Smooth muscle cell of the brain vasculature (primary cell): ENCODE measurements around the gene EFNB2.

ENCODE experiments used
- DNase-seq: peaks from one replicate; pipeline ENCODE4 v3.0.0-alpha.2; 2012; ENCODE audit warnings: low read depth, low spot score

The EFNB2 gene

DNA sequence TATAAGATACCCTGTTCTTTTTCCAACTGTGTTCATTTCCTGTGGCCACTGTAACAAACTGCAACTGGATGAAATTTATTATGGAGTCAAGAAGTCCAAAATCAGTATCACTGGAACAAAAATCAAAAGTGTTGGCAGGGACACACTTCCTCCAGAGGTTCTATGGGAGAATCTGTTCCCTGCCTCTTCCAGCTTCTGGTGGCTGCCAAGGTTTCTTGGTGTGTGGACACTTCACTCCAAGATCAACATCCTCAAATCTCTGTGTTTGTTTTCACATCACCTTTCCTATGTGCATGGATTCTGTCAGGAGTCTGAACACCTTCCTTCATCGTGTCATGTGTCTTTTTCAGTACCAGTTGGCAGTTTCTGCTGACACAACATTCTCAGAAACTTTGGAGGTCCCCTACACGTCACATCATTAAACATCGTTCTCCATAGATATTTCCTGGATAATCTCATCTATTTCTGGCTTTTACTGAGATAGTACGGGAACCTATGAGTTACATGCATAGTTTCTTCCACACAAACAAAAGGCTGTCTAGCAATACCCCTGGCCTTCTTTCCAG is 15.2 kb upstream of the EFNB2 start:
- no peak for DNase-seq

DNA sequence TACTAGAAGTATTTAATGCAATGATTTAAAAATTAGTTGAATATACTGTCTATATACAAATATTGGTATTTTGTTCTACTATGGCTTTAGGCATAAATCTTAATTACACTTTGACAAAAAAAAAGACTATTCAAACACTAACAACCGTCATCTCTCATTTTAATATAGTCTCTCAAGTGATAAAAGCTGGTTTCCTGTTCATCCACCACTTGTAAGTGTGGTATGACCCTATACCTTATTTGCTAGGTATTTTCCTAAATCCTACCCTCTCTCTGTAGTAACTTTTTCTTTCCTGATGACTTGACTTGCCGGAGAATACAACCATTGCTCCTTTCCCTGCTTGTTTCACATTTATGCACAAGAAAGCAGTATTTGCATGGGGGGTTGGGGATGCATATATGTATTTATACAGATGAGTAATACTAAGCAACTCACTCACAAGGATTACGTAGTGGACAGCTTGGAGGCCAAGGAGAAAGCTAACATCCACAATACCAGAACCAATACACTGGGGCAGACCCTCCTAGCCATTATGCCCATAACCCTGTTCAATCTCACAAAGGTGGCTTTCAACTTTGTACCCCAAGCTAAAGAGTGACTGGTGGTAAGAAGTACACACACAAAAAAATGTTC is 12.7 kb upstream of the EFNB2 start:
- DNase-seq: no peak

DNA sequence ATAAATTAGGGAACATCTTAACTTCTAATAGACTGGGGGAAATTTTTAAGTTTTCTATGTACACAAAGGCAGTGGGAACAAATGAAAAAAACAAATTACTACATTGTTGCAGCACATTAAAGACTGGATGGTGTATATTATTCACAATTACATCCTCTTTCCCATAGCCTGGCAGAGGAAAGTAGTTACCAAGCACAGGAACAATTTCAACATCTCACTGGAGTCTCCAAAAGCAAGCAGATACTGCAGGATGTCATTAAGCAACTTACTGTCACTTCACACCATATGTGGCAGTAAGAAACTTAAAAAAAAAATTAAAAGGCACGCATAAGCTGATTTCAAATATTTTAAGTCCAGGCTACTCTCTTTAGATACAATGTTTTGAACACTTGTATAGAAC is 6.4 kb upstream of the EFNB2 start:
- no peak for DNase-seq

DNA sequence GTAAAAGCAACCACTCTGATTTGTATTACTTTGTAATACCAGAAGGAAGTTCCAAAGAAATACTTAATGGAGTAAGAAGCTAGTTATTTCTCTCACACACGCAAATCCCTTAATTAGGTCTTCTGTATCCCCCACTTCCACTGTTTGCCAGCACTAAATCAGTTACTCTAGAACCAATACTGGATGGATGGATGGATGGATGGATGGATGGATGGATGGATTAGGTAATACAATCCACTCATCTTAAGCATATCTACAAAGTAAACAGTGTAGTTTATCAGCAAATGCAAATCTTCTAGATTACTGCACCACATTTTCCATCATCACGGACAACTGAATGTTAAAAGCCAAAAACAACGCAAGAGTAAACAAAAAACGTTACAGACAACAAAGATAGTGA is 5.2 kb upstream of the EFNB2 start:
- DNase-seq: no peak

DNA sequence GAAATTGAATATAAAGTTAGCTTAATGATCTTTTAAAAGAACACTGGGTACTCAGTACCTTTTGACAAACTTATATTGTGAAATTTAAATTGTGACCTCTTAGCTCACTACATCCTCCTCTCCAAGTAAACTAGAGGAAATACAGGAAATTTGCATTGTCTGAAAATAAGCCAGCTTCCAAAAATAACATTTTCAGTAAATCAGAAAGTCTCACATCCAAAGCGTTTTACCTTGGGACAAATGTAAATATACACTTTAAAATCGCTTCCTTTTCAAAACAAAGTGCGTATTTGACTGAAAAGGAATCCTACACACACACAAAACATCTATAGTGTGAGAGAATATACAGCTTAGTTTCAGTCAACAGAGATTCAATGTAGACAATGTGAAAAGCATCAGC is 2.1 kb upstream of the EFNB2 start:
- DNase-seq: no peak

DNA sequence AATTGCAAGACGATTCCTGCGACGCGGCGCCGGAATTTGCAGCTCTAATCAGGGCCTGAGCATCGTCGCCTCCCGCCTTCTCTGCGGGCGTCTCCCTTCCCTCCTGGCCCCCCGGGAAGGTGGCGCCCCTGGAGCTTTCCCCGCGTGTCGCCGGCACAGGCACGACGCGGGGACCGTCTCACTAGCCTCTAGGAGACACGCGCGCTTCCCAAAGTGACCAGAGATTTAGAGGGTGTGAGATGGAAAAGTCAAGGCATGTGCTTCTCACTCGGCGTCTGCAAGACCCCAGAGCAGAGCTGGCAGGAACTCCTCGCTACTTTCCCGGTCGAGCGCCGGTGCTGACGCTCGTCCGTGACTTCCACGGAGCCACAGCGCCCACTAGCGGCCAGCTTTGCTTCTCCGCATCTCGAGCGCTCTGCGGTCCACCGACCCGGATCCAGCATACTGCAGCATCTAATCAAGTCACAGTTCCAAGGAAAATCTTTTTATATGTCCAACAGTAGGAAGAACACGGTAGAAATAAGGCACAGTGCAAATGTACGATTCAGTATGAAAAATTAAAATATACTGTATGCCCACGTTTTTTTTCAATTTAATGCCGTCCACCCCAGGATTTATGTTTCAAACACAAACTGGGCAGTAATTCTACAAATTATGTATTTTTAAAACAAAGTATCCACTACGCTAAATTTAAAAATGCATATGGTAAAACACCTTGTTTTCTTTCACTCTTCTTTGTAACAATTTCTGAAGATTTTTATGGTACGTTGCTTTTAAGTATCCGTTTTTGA is 977 bp upstream of the EFNB2 start:
- peak; percentile 91 for DNase-seq

DNA sequence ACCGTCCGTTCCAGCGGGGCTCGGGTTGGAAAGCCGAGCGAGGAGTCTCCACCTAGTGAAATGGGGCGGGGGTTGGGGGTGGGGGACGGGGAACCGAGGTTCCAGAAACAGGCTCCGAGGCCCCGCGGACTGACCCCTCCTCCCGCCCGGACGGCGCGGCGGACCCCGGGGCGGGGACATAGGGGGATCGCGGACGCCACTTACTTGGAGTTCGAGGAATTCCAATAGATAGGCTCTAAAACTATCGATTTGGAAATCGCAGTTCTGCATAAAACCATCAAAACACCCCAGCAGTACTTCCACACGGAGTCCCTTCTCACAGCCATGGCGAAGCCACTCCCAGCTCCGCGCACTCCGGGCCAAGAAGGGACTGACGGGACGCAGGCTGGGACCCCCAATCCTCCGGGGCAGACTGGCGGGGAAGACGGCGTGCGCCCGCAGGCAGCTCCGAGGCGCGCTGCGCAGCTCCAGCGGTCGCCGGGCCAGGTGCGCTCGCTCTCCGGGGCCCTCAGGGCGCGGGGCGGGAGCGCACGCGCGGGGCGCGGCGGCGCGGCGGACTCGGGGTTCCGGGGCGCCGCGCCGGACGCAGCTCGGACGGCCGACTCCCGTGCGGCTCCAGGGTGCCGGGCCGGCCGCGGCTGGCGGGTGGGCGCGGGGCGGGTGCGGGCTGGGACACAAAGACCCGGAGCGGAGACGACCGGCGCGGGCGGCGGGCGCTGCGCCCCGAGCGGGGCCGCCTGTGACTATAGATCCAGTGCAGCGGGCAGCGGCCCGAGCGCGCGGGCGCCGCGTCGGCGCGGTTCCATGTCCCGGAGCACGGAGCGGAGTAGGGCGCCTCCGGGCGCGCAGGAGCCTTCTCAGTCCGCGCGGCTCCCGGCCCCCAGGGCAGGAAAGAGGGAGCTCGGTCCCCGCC is 567 bp downstream of the EFNB2 start:
- DNase-seq: no peak

DNA sequence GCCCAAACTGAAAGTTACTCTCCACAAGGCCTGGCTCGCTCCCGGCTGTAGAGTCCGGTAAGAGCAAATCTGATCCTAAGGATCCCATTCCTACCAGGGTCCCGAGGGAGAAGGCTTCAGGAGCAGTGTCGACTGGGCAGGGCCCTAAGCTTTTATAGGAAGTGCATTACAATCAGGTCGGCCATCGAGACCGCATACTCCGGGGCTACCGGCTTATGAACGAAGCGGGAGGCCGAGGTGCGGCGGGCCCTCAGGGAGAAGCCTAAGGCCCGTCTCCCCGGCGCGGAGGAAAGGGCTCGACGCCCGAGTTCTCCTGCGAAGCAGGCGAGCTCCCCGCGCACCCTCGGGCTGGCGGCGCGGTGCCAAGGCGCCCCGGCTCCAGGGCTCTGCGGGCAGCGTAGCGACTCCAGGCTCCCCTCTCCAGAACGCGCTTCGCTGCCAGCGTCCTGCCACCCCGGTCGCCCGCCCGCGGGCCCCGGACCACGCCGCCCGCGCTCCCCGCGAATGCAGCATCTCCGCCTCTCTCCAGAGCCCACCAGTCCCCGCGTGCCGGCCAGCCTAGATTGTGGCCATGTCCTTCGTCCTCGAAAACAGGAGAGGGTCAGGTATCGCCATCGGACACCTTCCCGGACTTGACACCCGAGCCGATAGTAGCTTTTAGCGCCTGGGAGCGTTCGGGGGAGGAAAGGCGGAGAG is 1.4 kb downstream of the EFNB2 start:
- DNase-seq: no peak

DNA sequence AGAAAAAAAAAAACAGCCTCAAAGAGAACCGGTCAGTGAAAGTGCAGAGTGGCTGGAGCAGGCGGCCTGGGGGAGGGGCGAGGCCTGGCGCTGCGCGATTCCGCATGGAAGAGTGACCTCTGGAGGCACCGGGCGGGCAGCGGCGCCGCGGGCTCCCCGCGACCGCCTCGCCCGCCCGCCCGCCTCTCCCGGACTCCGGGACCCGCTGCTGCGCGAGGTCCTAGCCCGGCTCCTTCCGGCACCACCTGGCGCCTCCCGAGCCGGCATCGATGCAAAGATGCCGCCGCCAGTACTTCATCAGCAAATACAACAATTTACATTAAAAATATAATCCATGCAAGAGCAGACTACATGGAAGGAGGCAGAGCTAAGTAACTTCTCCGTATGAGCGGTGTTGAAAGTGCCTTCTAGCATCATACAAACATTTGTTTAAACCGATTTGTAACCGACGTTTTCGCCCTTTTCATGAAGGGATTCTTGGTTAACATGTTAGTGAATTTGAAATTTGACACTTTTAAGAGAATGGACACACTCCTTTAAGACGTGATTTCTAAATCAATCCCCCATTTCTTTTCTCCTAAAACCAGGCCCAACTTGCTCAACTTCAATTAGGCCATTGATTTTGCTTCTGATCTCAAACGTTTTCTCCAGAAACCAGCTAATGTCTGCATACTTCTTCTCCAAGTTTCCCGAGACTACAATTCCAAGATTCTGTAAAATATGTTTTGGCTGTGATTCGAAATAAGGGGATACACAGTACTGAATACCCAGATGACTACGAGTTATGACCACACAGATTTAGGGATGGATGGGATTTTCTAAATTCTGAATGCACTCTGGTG is 2.1 kb downstream of the EFNB2 start:
- peak; percentile 54 for DNase-seq

DNA sequence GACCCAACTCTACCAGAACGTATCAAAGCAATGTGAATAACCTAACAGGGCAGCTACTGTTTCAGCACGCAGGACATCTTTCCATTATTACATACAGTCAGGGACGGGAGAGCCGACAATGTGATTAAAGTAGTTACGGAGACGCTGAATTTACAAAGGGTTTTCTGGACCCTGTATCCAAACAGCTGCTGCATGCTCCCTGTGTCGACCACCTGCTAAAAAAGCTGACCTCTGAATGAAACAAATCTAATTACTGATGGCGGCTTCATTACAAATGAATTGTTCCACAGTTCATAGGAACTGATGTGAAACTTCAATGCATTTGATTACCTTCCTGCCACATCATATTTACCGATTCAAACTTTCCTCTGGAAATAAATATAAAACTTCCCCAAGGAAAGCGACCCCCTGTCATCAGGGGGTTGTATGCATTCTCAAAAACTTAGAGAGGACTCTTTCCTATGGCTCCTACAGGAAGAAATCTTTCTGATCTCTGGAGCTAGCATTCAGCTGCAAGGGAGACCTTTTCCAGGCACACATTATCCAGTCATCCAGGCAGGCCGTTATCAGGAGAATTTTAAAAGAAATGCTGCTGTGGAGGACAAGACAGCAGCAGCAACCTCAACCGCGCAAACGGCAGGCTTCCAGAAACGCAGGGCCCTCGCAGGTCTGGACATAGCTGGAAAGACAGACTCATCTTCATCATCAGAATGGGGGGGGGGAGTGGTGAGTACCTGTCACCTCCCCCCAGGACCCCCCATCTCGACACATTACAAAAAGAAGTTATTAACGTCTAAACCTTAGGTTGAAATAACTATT is 3.1 kb downstream of the EFNB2 start:
- DNase-seq: no peak

DNA sequence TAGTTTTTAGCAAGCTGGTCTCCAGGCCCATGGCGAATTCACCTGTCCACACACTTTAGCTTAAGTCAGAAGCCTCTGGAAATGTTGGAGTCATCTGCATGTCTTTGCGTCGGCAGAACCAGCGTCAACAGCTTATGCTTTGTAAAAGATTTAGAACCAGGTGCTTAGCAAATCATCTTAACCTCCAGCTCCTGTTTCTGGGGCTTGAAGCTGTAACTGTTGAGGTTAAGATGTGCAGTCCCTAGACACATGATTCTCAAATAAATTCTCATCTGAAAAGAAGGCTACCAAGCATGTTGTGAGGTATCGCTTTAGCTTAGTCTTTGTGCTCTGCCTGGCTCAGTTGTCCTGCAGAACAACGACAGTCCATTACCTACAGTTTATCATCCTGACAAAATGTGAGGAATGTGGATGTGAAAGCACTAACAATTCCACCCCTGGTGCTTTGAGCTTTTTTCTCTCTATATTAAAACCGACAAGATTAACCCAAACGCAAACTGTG is 4.4 kb downstream of the EFNB2 start:
- no peak for DNase-seq

DNA sequence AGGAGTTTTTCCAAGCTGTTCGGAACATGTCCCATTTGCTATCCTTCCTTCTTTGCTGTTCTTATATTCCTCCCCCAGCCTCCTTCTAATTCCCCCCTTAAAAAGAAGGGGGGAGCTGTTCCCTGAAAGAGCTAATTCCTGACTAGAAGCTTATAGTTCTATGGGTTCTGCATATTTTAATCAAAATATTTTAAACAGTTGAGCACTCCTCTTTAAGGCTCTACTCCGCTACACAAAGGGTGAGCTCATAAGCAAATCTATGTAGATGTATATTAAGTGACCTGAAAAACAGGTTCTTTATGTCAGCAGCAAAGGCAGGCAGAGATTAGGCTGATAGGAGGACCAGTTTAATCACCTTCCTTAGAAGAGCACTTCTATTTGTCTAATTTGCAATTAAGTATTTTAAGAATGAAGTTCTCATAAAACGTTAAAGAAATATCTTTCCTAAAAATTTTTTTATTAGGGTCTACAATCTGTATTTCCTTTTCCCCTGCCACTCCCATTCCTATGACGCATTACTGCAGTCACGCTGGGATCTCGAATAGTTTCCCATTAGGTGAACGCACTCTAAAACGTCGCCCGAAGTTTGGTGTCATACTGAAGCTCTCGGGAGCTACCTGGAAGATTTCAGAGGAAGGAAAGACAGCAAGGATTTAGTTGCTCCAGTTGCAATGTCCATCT is 5.2 kb downstream of the EFNB2 start:
- no peak for DNase-seq

DNA sequence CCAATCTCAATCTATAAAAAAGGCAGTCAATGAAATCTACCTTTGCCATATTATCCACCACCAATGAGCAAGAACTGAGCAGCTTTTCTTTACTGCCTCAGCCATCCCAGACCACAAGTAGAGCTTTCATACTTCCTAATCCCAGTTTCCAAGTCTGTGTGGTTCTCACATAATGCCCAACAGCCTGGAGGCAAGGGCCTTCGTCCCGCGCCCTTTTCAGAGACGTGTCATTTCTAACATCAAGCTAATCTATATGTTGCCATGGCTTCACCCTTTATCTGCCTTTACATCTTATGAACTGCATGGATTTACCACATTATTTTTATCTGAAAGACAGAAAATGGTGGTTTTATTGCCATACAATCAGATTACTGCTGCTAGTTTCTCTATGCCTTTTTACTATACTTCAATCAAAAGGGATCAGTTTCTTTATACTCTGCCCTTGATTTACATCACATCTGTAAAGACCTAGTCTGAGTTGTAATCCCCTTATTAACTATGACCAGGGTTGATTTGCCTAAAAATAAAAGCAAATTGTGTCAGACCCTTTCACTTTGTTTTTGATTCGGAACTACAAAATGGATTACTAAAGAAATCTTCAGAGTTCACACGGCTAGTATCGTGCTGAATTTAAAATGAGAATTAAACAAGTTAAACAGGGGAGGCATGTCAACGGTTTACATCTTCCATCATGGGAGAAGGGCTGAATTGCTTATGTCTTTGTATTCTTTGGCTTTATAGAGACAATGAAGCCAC is 5.9 kb downstream of the EFNB2 start:
- no peak for DNase-seq

DNA sequence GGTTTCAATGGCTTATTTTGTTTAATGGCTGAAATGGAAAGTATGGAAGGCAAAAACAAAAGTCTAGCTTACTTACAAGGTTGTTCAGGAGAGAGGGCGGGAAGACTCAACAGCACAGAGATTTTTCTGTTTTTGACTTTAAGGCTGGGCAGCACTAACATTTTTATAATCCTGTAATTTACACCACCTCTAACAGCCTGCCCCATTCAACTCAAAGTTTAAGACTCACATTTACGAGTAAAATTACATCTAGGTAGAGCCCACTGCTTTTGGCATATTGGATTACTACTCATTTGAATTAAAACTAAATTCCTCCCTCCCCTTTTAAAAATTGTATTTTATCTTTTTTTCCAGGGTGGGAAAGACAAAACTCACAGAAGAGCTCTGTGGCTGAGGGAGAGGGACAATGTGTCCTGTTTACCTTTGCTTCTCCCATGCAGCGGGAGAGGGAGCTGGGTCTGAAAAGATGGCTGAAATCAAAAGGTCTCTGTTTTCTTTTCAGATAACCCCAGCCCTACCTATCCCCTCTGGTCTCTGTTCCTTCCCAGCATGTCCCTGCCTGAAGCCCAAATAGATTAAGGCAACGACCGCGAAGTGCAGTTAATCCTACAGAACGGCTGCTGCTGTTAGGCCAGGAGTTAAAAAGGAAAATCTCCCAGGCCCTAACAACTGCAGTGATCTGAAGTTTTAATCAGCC is 6.6 kb downstream of the EFNB2 start:
- DNase-seq: no peak

DNA sequence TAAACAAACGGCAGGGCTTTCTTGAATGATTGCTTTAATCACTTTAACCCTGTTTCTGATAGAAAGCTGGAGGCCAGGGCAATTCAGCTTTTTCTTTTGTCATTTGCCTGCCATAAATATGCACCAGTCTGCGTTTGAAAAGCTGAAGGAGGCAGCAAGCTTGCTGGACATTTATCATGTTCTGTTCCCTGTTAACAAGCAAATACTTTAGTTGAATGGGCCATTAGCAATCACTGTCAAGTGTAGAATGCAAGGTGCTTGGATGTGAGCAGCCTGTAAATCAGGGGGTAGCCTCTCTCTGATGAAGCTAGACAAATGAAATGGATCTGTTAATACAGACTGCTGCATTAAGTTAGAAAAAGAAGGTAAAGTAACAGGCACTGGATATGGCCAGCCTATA is 7.6 kb downstream of the EFNB2 start:
- no peak for DNase-seq

DNA sequence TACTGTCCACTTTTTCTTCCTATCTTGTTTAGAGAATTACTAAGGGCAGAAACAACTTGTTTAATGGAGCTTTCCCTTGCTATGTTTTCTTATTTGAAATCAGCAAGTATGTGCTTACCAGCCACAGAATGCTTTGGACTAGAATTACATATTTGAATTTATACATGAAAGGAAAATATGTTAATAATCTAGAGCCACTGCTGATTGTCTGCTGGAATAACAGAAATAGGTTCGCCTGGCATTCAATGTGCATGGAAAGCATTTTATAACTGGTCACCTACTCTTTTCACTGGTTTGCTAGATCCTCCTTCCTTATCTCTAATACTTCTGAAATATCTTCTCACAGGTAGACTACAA is 8.0 kb downstream of the EFNB2 start:
- no peak for DNase-seq

DNA sequence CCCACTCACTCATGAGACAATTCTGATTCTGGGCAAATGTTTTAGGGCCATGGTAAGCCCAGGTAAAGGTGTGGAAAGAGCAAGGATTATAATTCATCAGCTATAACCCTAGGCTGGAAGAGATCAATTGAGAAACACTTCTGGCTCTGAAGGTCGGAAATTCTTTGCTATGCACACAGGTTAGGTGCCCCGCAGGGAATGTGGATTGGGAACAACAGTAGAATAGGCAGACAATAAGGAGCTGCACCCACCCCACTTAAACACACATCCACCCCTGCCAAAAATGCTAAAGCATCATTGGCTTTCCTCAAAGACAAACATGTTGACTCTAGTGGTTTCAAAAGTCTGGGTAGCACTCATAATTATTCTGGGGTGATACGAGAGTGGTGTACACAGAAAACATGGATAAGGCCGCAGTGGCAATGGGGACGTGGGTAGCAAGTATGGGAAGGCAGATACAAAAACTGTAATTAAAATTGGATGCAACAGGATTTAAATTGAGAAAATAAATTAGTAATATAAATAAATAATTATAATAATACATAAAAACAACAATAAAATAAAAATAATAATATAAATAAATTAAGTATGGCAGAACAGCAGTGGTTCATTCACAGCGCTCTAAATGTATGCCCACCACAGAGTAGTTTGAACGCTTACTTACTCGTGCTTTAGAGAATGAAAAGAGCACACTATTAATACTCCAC is 8.6 kb downstream of the EFNB2 start:
- no peak for DNase-seq
